CD8-positive, alpha-beta memory T cell (primary cell): ENCODE data around the gene CCDC51. TPM values are rescaled to one million over a fixed set of nuclear protein-coding genes. Genes with fewer than 3 reads are reported as not detected.
A peak's percentile ranks its signal among the peaks of the same experiment; 100 is the strongest.

ENCODE experiments used
- CTCF ChIA-PET: fragments of 350-600 bp; sonication (Branson Sonifier 250); formaldehyde crosslinking; loops from one replicate; lab custom pipeline; 2021; ENCODE audit warnings: antibody characterized with exemption; lab: Charles Lee
- POLR2A ChIA-PET: fragments of 350-600 bp; sonication (Branson Sonifier 250); formaldehyde crosslinking; loops from one replicate; lab custom pipeline; 2021; ENCODE audit warnings: antibody characterized with exemption; lab: Charles Lee
- DNase-seq, 5 donors: peaks; one replicate each; pipeline versions ENCODE4 v3.0.0 to v3.0.0-alpha.2; 2020 to 2022; ENCODE audit warnings: mixed read lengths in 1 of 5
- H3K27ac ChIP-seq: one replicate; pipeline ENCODE4 v1.7.0; 2013; ENCODE audit warnings: low read depth, mild to moderate bottlenecking, low read length, moderate library complexity
- H3K27me3 ChIP-seq: 2 replicates; pipeline ENCODE4 v1.7.0; 2013; ENCODE audit warnings: low read length, mild to moderate bottlenecking; ENCODE audit not compliant: insufficient read depth, poor library complexity, severe bottlenecking
- H3K36me3 ChIP-seq: 2 replicates; pipeline ENCODE4 v1.7.0; 2013; ENCODE audit warnings: mild to moderate bottlenecking, low read length, moderate library complexity; ENCODE audit not compliant: insufficient read depth
- H3K4me1 ChIP-seq: 2 replicates; pipeline ENCODE4 v1.7.0; 2013; ENCODE audit warnings: mild to moderate bottlenecking, low read length, moderate library complexity; ENCODE audit not compliant: insufficient read depth
- H3K4me3 ChIP-seq: 2 replicates; pipeline ENCODE4 v1.7.0; 2013; ENCODE audit warnings: mild to moderate bottlenecking, low read length
- H3K9me3 ChIP-seq: 2 replicates; pipeline ENCODE4 v1.7.0; 2013; ENCODE audit warnings: mild to moderate bottlenecking, low read length
- H3K27ac Mint-ChIP-seq, 8 donors: one replicate each; pipeline ENCODE4 v1.8.0; 2020 to 2021; ENCODE audit warnings: mixed read lengths in 8 of 8, mild to moderate bottlenecking in 6 of 8, inconsistent platforms in 3 of 8, moderate library complexity in 3 of 8
- H3K27me3 Mint-ChIP-seq, 2 donors: one replicate each; pipeline ENCODE4 v1.8.0; 2020 to 2021; ENCODE audit warnings: mixed read lengths in 2 of 2, mild to moderate bottlenecking in 1 of 2, moderate library complexity in 1 of 2
- H3K36me3 Mint-ChIP-seq, 3 donors: one replicate each; pipeline ENCODE4 v1.8.0; 2020 to 2021; ENCODE audit warnings: mixed read lengths in 3 of 3, inconsistent platforms in 1 of 3, mild to moderate bottlenecking in 1 of 3
- H3K4me1 Mint-ChIP-seq, 3 donors: one replicate each; pipeline ENCODE4 v1.8.0; 2020 to 2021; ENCODE audit warnings: mixed read lengths in 3 of 3, inconsistent platforms in 1 of 3, mild to moderate bottlenecking in 1 of 3
- H3K4me3 Mint-ChIP-seq, 7 donors: one replicate each; pipeline ENCODE4 v1.8.0; 2020 to 2021; ENCODE audit warnings: mixed read lengths in 7 of 7, mild to moderate bottlenecking in 6 of 7, moderate library complexity in 4 of 7, inconsistent platforms in 2 of 7
- H3K9me3 Mint-ChIP-seq, 5 donors: one replicate each; pipeline ENCODE4 v1.8.0; 2020 to 2022; ENCODE audit warnings: mixed read lengths in 5 of 5, mild to moderate bottlenecking in 3 of 5, moderate library complexity in 2 of 5, inconsistent platforms in 1 of 5
- polyA plus RNA-seq: library from polyadenylated mRNA; unstranded; fragments of 300-500 nt; fragmentation: Illumina TruSeq; gene quantifications from one replicate; pipeline ENCODE4 v1.2.3, GENCODE V29; 2021
- total RNA-seq, 2 experiments: library from RNA; stranded (reverse); gene quantifications; one replicate each; pipeline ENCODE4 v1.2.3, GENCODE V29; 2021

Gene CCDC51
- total and polyA plus RNA-seq, 3 experiments from 2014 or later, result 11.3 to 26.0 (median 24.2) TPM

- Histone ChIP-seq H3K36me3 (no peaks in the 10 kb centered on the region), H3K9me3 (no peaks in the 10 kb centered on the region), H3K27me3 (no peaks in the 10 kb centered on the region), H3K27ac (no peak overlapping the region), H3K4me3 (no peak overlapping the region), H3K4me1 (no peaks in the 10 kb centered on the region)
- CTCF ChIA-PET, result interaction anchor here (1.7 to 3.1 kb wide), 2 partner anchors 29 to 142 kb away, joined by 7 to 14 read pairs; no protein-coding TSS in a partner anchor
- H3K9me3 Mint-ChIP-seq, result no peaks in the 10 kb centered on the region
- H3K27ac Mint-ChIP-seq, result peak overlapping the region in 1 of 8 donors; percentile 81
- POLR2A ChIA-PET, result no interaction called here
- H3K4me3 Mint-ChIP-seq, result no peak overlapping the region
- H3K27me3 Mint-ChIP-seq, result peaks cover 0 to 2% of the 10 kb centered on the region in 2 donors
- peaks cover 0 to 1% (median 0%) of the 10 kb centered on the region in 3 donors for H3K36me3 Mint-ChIP-seq
- H3K4me1 Mint-ChIP-seq, result no peaks in the 10 kb centered on the region
- peak in 2 of 5 donors; percentile 0 to 28 for DNase-seq
Measured at GRCh38 chr3:48407542-48408099, 32.3 kb downstream of the CCDC51 start.

- POLR2A ChIA-PET, result no interaction called here
Measured at GRCh38 chr3:48406443-48407431, 33.2 kb downstream of the CCDC51 start.

GRCh38 chr3:48405971-48406370 is 33.9 kb downstream of the CCDC51 start:
- no peaks in the 10 kb centered on the region for H3K36me3 ChIP-seq
- CTCF ChIA-PET, result interaction anchor here (3.1 to 8.0 kb wide), 2 partner anchors 29 to 30 kb away, joined by 14 to 176 read pairs; no protein-coding TSS in a partner anchor
- H3K36me3 Mint-ChIP-seq, result no peaks in the 10 kb centered on the region
- POLR2A ChIA-PET, result no interaction called here
- no peak overlapping the region for H3K27ac ChIP-seq
- H3K4me3 Mint-ChIP-seq, result peak overlapping the region in 1 of 7 donors; percentile 42
- H3K9me3 Mint-ChIP-seq, result no peaks in the 10 kb centered on the region
- no peaks in the 10 kb centered on the region for H3K27me3 ChIP-seq
- H3K4me1 ChIP-seq, result no peaks in the 10 kb centered on the region
- H3K27me3 Mint-ChIP-seq, result peaks cover 0 to under 1% of the 10 kb centered on the region in 2 donors
- no peaks in the 10 kb centered on the region for H3K4me1 Mint-ChIP-seq
- H3K9me3 ChIP-seq, result no peaks in the 10 kb centered on the region
- H3K4me3 ChIP-seq, result no peak overlapping the region
- peak overlapping the region in 1 of 8 donors; percentile 10 for H3K27ac Mint-ChIP-seq
- peak in 1 of 5 donors; percentile 33 for DNase-seq

More at GRCh38 chr3:48406443-48407431, 33.2 kb downstream of the CCDC51 start:
- Mint-ChIP-seq H3K4me3 (no peak overlapping the region), H3K27ac (peak overlapping the region in 1 of 8 donors; percentile 10), H3K4me1 (no peaks in the 10 kb centered on the region), H3K9me3 (no peaks in the 10 kb centered on the region), H3K27me3 (no peaks in the 10 kb centered on the region), H3K36me3 (peaks cover 0 to 1% (median 0%) of the 10 kb centered on the region in 3 donors)
- no peaks in the 10 kb centered on the region for H3K27me3 ChIP-seq
- no peaks in the 10 kb centered on the region for H3K36me3 ChIP-seq
- no peak overlapping the region for H3K27ac ChIP-seq
- no peak overlapping the region for H3K4me3 ChIP-seq
- CTCF ChIA-PET, result interaction anchor here (1.7 to 3.1 kb wide), 2 partner anchors 29 to 143 kb away, joined by 7 to 14 read pairs; no protein-coding TSS in a partner anchor
- DNase-seq, result peak in 1 of 5 donors; percentile 28
- H3K4me1 ChIP-seq, result no peaks in the 10 kb centered on the region
- H3K9me3 ChIP-seq, result no peaks in the 10 kb centered on the region

- ChIA-PET CTCF (interaction anchor here (0.7 to 8.0 kb wide), 3 partner anchors 9 to 143 kb away, joined by 3 to 176 read pairs (median 4); no protein-coding TSS in a partner anchor), POLR2A (no interaction called here)
- peaks cover 0 to 5% of the 10 kb centered on the region in 2 donors for H3K27me3 Mint-ChIP-seq
- Histone ChIP-seq H3K27me3 (no peaks in the 10 kb centered on the region), H3K9me3 (no peaks in the 10 kb centered on the region), H3K36me3 (no peaks in the 10 kb centered on the region), H3K27ac (no peak overlapping the region), H3K4me3 (no peak overlapping the region), H3K4me1 (no peaks in the 10 kb centered on the region)
- H3K4me3 Mint-ChIP-seq, result no peak overlapping the region
- H3K4me1 Mint-ChIP-seq, result no peaks in the 10 kb centered on the region
- no peaks in the 10 kb centered on the region for H3K9me3 Mint-ChIP-seq
- no peaks in the 10 kb centered on the region for H3K36me3 Mint-ChIP-seq
- H3K27ac Mint-ChIP-seq, result peak overlapping the region in 1 of 8 donors; percentile 11
- DNase-seq, result peak in 1 of 5 donors; percentile 40
Measured at GRCh38 chr3:48405343-48405881, 34.5 kb downstream of the CCDC51 start.

- H3K4me3 Mint-ChIP-seq, result no peak overlapping the region
- Histone ChIP-seq H3K4me1 (no peaks in the 10 kb centered on the region), H3K27me3 (no peaks in the 10 kb centered on the region), H3K27ac (no peak overlapping the region), H3K9me3 (no peaks in the 10 kb centered on the region), H3K4me3 (no peak overlapping the region), H3K36me3 (no peaks in the 10 kb centered on the region)
- H3K9me3 Mint-ChIP-seq, result no peaks in the 10 kb centered on the region
- peak in 1 of 5 donors; percentile 29 for DNase-seq
- POLR2A ChIA-PET, result no interaction called here
- no peaks in the 10 kb centered on the region for H3K36me3 Mint-ChIP-seq
- H3K4me1 Mint-ChIP-seq, result no peaks in the 10 kb centered on the region
- CTCF ChIA-PET, result interaction anchor here (0.7 to 8.0 kb wide), 4 partner anchors 9 to 143 kb away, joined by 3 to 176 read pairs (median 4); no protein-coding TSS in a partner anchor
- peak overlapping the region in 1 of 8 donors; percentile 61 for H3K27ac Mint-ChIP-seq
- H3K27me3 Mint-ChIP-seq, result peaks cover 0 to 5% of the 10 kb centered on the region in 2 donors
Measured at GRCh38 chr3:48404440-48405342, 35.2 kb downstream of the CCDC51 start.

- no peaks in the 10 kb centered on the region for H3K36me3 Mint-ChIP-seq
- Histone ChIP-seq H3K4me1 (no peaks in the 10 kb centered on the region), H3K9me3 (no peaks in the 10 kb centered on the region), H3K27me3 (no peaks in the 10 kb centered on the region), H3K36me3 (no peaks in the 10 kb centered on the region), H3K4me3 (no peak overlapping the region), H3K27ac (no peak overlapping the region)
- H3K27me3 Mint-ChIP-seq, result peaks cover 0 to 9% of the 10 kb centered on the region in 2 donors
- DNase-seq, result no peak
- H3K4me3 Mint-ChIP-seq, result no peak overlapping the region
- H3K27ac Mint-ChIP-seq, result peak overlapping the region in 1 of 8 donors; percentile 29
- H3K9me3 Mint-ChIP-seq, result no peaks in the 10 kb centered on the region
- ChIA-PET CTCF (interaction anchor here (1.5 to 8.0 kb wide), 3 partner anchors 8 to 31 kb away, joined by 3 to 176 read pairs (median 3); no protein-coding TSS in a partner anchor), POLR2A (no interaction called here)
- no peaks in the 10 kb centered on the region for H3K4me1 Mint-ChIP-seq
Measured at GRCh38 chr3:48403533-48404439, 36.1 kb downstream of the CCDC51 start.
